IMR-90 (cell line): Measurements from ENCODE around the gene RASL10A. TPM values are rescaled to one million over a fixed set of nuclear protein-coding genes. Genes with fewer than 3 reads are reported as not detected.

Source experiments
- ATAC-seq: fragments of 200-7000 bp; cut with Tn5 transposase; 2 replicates; pipeline ENCODE4 v1.9.1; 2020; ENCODE audit warnings: low read depth, mild to moderate bottlenecking, moderate library complexity
- BruUV-seq: library from RNA; stranded (reverse); fragments of 400-500 nt; replicated peaks from 2 replicates; lab custom pipeline; 2021; lab: Mats Ljungman, UMichigan
- CTCF ChIA-PET: fragments of 300-600 bp; formaldehyde crosslinking; extraction: SDS; loops from one replicate; lab custom pipeline; 2021; ENCODE audit warnings: antibody characterized with exemption; lab: Yijun Ruan, JAX
- POLR2A ChIA-PET: fragments of 300-600 bp; sonication (Branson Sonifier 250); formaldehyde crosslinking; loops from one replicate; lab custom pipeline; 2022; ENCODE audit warnings: antibody characterized with exemption; ENCODE audit not compliant: unreplicated experiment; lab: Charles Lee
- DNase-seq: peaks from one replicate; pipeline ENCODE4 v3.0.0; 2013
- H2AFZ ChIP-seq: replicated peaks from 2 replicates; pipeline ENCODE3; 2013; ENCODE audit warnings: low read length, mild to moderate bottlenecking; ENCODE audit not compliant: poor library complexity
- H2AK5ac ChIP-seq: 2 replicates; pipeline ENCODE4 v1.6.1; 2013; ENCODE audit warnings: low read depth, low read length, inconsistent platforms
- H2AK9ac ChIP-seq: replicated peaks from 2 replicates; pipeline ENCODE3; 2013; ENCODE audit warnings: mild to moderate bottlenecking, low read depth, low read length, moderate library complexity; ENCODE audit not compliant: poor library complexity
- H2BK120ac ChIP-seq: 2 replicates; pipeline ENCODE4 v1.6.1; 2013; ENCODE audit warnings: low read depth, low read length, inconsistent platforms
- H2BK15ac ChIP-seq: 3 replicates; pipeline ENCODE4 v1.6.1; 2013; ENCODE audit warnings: low read depth, low read length, inconsistent platforms
- H2BK20ac ChIP-seq: 2 replicates; pipeline ENCODE4 v1.6.1; 2013; ENCODE audit warnings: low read depth, mild to moderate bottlenecking, inconsistent platforms, low read length, moderate library complexity
- H2BK5ac ChIP-seq: 2 replicates; pipeline ENCODE4 v1.6.1; 2013; ENCODE audit warnings: mild to moderate bottlenecking, low read depth, low read length, inconsistent platforms; ENCODE audit not compliant: poor library complexity, severe bottlenecking
- H3K14ac ChIP-seq: replicated peaks from 2 replicates; pipeline ENCODE4 v1.6.1; 2013; ENCODE audit warnings: low read depth, low read length, inconsistent platforms
- H3K18ac ChIP-seq: 2 replicates; pipeline ENCODE4 v1.6.1; 2013; ENCODE audit warnings: low read depth, low read length, control low read depth
- H3K23ac ChIP-seq: 2 replicates; pipeline ENCODE4 v1.6.1; 2013; ENCODE audit warnings: low read depth, low read length, inconsistent platforms
- H3K27ac ChIP-seq: 2 replicates; pipeline ENCODE4 v1.5.1; 2013; ENCODE audit warnings: mild to moderate bottlenecking, control low read depth, low read length; ENCODE audit not compliant: insufficient read depth
- H3K27me3 ChIP-seq: 2 replicates; pipeline ENCODE4 v1.6.1; 2013; ENCODE audit warnings: low read length; ENCODE audit not compliant: control insufficient read depth, insufficient read depth
- H3K36me3 ChIP-seq: 2 replicates; pipeline ENCODE4 v1.6.1; 2013; ENCODE audit warnings: low read length, mixed read lengths; ENCODE audit not compliant: control insufficient read depth, insufficient read depth
- H3K4ac ChIP-seq: 2 replicates; pipeline ENCODE4 v1.6.1; 2013; ENCODE audit warnings: low read depth, low read length, inconsistent platforms
- H3K4me1 ChIP-seq: 2 replicates; pipeline ENCODE4 v1.6.1; 2013; ENCODE audit warnings: low read length, mixed read lengths; ENCODE audit not compliant: control insufficient read depth, insufficient read depth
- H3K4me2 ChIP-seq: 2 replicates; pipeline ENCODE4 v1.6.1; 2013; ENCODE audit warnings: low read depth, mild to moderate bottlenecking, control low read depth, low read length, moderate library complexity
- H3K4me3 ChIP-seq: 2 replicates; pipeline ENCODE4 v1.5.1; 2013; ENCODE audit warnings: low read depth, mild to moderate bottlenecking, control low read depth, low read length, moderate library complexity; ENCODE audit not compliant: insufficient read depth
- H3K56ac ChIP-seq: 2 replicates; pipeline ENCODE4 v1.6.1; 2013; ENCODE audit warnings: low read length, inconsistent platforms; ENCODE audit not compliant: insufficient read depth; ENCODE audit errors: extremely low read depth
- H3K79me1 ChIP-seq, 2 experiments: 2 replicates each; pipeline ENCODE4 v1.6.1; 2013; ENCODE audit warnings: low read length in 2 of 2, inconsistent platforms in 1 of 2, low read depth in 1 of 2
- H3K9ac ChIP-seq: 2 replicates; pipeline ENCODE4 v1.6.1; 2013; ENCODE audit warnings: low read depth, low read length, control low read depth
- H3K9me1 ChIP-seq: 2 replicates; pipeline ENCODE4 v1.6.1; 2013; ENCODE audit warnings: low read length, inconsistent platforms; ENCODE audit not compliant: insufficient read depth
- H3K9me3 ChIP-seq: 2 replicates; pipeline ENCODE4 v1.6.1; 2013; ENCODE audit warnings: low read length; ENCODE audit not compliant: control insufficient read depth, insufficient read depth
- H4K20me1 ChIP-seq: 2 replicates; pipeline ENCODE4 v1.6.1; 2013; ENCODE audit warnings: low read length, inconsistent platforms; ENCODE audit not compliant: insufficient read depth
- H4K5ac ChIP-seq: 2 replicates; pipeline ENCODE4 v1.6.1; 2013; ENCODE audit warnings: mild to moderate bottlenecking, low read depth, low read length, control low read depth
- H4K8ac ChIP-seq, 2 experiments: 2 replicates each; pipeline ENCODE4 v1.6.1; 2013; ENCODE audit warnings: low read depth in 2 of 2, low read length in 2 of 2, control low read depth in 1 of 2, inconsistent platforms in 1 of 2
- H4K91ac ChIP-seq: 2 replicates; pipeline ENCODE4 v1.6.1; 2013; ENCODE audit warnings: low read depth, low read length, inconsistent platforms; ENCODE audit not compliant: insufficient read depth
- FOS ChIP-seq: fragments of 150-350 bp; IDR thresholded peaks from 2 replicates; pipeline ENCODE4 v1.6.1; 2016; ENCODE audit warnings: low read depth, low read length
- RAD21 ChIP-seq: IDR thresholded peaks from 2 replicates; pipeline ENCODE4 v1.6.1; 2012; ENCODE audit warnings: low read length, improper control_type of control experiment
- WGBS, 2 experiments: methylation state at CpG; one replicate each; pipeline versions ENCODE4 v1.1.5 to v1.1.7; 2013; ENCODE audit warnings: missing lambda C conversion rate in 2 of 2; ENCODE audit not compliant: insufficient read length in 1 of 2; ENCODE audit errors: extremely low coverage in 2 of 2; 5-methylcytosine and 5-hydroxymethylcytosine counted together
- dilution Hi-C: fragments of 300-500 bp; cut with HindIII; formaldehyde crosslinking; loops from one replicate; pipeline ENCODE4 v1.14.3; 2018; ENCODE audit warnings: low sequenced_read_pairs; ENCODE audit not compliant: unreplicated experiment
- in situ Hi-C: fragments of 300-500 bp; cut with MboI; formaldehyde crosslinking; loops from 3 replicates; pipeline ENCODE4 v1.14.3; 2019; ENCODE audit warnings: low sequenced_read_pairs, inconsistent platforms, mixed read lengths
- intact Hi-C: fragments of 100-400 bp; cut with micrococcal nuclease; formaldehyde crosslinking; loops from 2 replicates; pipeline ENCODE4 v1.10.0; 2022
- polyA plus RNA-seq, 3 experiments: library from polyadenylated mRNA; depleted of rRNA; stranded (reverse); fragments of >200 nt; gene quantifications; 2 replicates each; pipeline ENCODE4 v1.2.3, GENCODE V29; 2012; ENCODE audit warnings: low replicate concordance in 1 of 3
- total RNA-seq: library from RNA; depleted of rRNA; stranded (reverse); fragments of >200 nt; gene quantifications from 2 replicates; pipeline ENCODE4 v1.2.3, GENCODE V29; 2012
- TF ChIP-seq, protein P1 (sequence below): fragments of 150-350 bp; IDR thresholded peaks from 2 replicates; pipeline ENCODE4 v1.6.1; 2016; ENCODE audit warnings: low read depth, mild to moderate bottlenecking, low read length, moderate library complexity, borderline replicate concordance

RASL10A gene
- total and polyA plus RNA-seq, 2 of the 4 experiments (the other 2 are of a cell fraction), result 0.26 TPM; not detected in 1

DNA sequence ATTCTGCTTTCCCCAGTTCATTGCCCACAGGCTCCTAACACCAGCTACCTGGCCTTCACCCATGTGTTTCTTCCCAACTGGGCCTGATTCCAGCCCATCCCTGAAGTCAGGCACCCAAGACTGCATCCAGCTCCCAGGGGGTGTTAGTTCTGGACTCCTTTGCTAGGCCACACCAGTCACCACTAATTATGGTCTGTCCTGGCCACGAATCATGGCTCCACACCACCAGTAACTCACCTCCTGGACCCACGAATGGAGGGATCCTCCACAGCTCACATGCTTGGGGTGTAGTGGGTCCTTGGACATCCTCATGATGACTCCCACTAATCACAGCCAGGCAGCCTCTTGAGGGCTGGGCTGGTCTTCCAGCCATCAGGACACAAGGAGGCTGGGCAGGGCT lies 3.6 kb upstream of the RASL10A start:
- intact Hi-C loops, result no loop called here
- no TSS peak for BruUV-seq
- Histone ChIP-seq H3K4me3 (no peak overlapping the region), H4K8ac (no peak overlapping the region), H3K4me2 (no peak overlapping the region), H2BK120ac (no peak overlapping the region), H3K4ac (no peak overlapping the region), H2AK5ac (no peak overlapping the region), H3K18ac (no peak overlapping the region), H3K79me1 (no peaks in the 10 kb centered on the region), H3K27me3 (peaks cover 38% of the 10 kb centered on the region), H2AK9ac (no peak overlapping the region), H2BK20ac (no peak overlapping the region), H2BK5ac (no peak overlapping the region), H3K4me1 (no peaks in the 10 kb centered on the region), H3K23ac (no peak overlapping the region), H4K20me1 (0 out of 2 replicates have a peak, but pooled peaks cover 2% of the 10 kb centered on the region), H4K91ac (no peak overlapping the region), H4K5ac (no peak overlapping the region), H2AFZ (no peak overlapping the region), H3K27ac (no peak overlapping the region), H3K36me3 (no peaks in the 10 kb centered on the region), H3K56ac (no peak overlapping the region), H3K9me3 (no peaks in the 10 kb centered on the region), H3K9me1 (no peaks in the 10 kb centered on the region), H2BK15ac (no peak overlapping the region), H3K14ac (no peak overlapping the region), H3K9ac (no peak overlapping the region)
- DNase-seq, result no peak
- WGBS, 2 experiments, result no CpG with 5 or more reads among the region's 2 CpGs
- ChIA-PET CTCF (no interaction called here), POLR2A (no interaction called here)
- dilution Hi-C loops, result no loop called here
- no peak for ATAC-seq
- in situ Hi-C loops, result no loop called here
- TF ChIP-seq RAD21 (no peak), FOS (no peak)
- TF ChIP-seq, protein P1, sequence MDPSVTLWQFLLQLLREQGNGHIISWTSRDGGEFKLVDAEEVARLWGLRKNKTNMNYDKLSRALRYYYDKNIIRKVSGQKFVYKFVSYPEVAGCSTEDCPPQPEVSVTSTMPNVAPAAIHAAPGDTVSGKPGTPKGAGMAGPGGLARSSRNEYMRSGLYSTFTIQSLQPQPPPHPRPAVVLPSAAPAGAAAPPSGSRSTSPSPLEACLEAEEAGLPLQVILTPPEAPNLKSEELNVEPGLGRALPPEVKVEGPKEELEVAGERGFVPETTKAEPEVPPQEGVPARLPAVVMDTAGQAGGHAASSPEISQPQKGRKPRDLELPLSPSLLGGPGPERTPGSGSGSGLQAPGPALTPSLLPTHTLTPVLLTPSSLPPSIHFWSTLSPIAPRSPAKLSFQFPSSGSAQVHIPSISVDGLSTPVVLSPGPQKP, result no peak
